ENCODE measurements around the gene KIAA0319L. TPM values are rescaled to one million over a fixed set of nuclear protein-coding genes. Genes with fewer than 3 reads are reported as not detected.

KIAA0319L gene
- total RNA-seq, 1 experiment from 2014 or later: 70.0 TPM

- CTCF ChIA-PET: interaction anchor here (5.2 kb wide), 1 partner anchor 87 kb away, joined by 64 read pairs; no protein-coding TSS in a partner anchor
- no peak for ATAC-seq
Measured at GRCh38 chr1:35539824-35540261, 17.4 kb downstream of the KIAA0319L start.

GRCh38 chr1:35539073-35539823 lies 18.0 kb downstream of the KIAA0319L start:
- Mint-ChIP-seq H3K36me3 (peaks cover 7% of the 10 kb centered on the region), H3K27ac (peak overlapping the region; percentile 51; the same call in 1 of the 2 replicates), H3K4me1 (peaks cover 52% of the 10 kb centered on the region), H3K4me3 (no peak overlapping the region), H3K9me3 (no peaks in the 10 kb centered on the region), H3K27me3 (ENCODE audit: low read depth) (no peaks in the 10 kb centered on the region)
- no peak for DNase-seq (ENCODE audit: low spot score)
- ChIA-PET CTCF (interaction anchor here (0.6 to 5.2 kb wide), 4 partner anchors 87 to 337 kb away, joined by 3 to 64 read pairs (median 3); no protein-coding TSS in a partner anchor), POLR2A (interaction anchor here (0.6 kb wide), 1 partner anchor 47 kb away, joined by 3 read pairs; no protein-coding TSS in a partner anchor)
- ATAC-seq: peak; percentile 34
- TF ChIP-seq ATF3 (CRISPR knock-in tag; conservative IDR thresholded peaks at IDR 0.05) (no peak), CTCF (IDR thresholded peaks at IDR 0.05) (no peak), NFE2L1 (CRISPR knock-in tag; IDR thresholded peaks at IDR 0.05) (no peak), NR2C2 (CRISPR knock-in tag; IDR thresholded peaks at IDR 0.05) (no peak)

More at GRCh38 chr1:35539824-35540261, 17.4 kb downstream of the KIAA0319L start:
- POLR2A ChIA-PET: no interaction called here
- Mint-ChIP-seq H3K9me3 (no peaks in the 10 kb centered on the region), H3K4me3 (no peak overlapping the region), H3K27ac (peak overlapping the region; percentile 51), H3K27me3 (ENCODE audit: low read depth) (no peaks in the 10 kb centered on the region), H3K4me1 (peaks cover 55% of the 10 kb centered on the region), H3K36me3 (peaks cover 7% of the 10 kb centered on the region)
- no peak for TF ChIP-seq ELF4 (CRISPR knock-in tag; IDR thresholded peaks at IDR 0.05; ENCODE audit: low read depth)
- no peak for TF ChIP-seq NR1H2 (CRISPR knock-in tag; IDR thresholded peaks at IDR 0.05)
- no peak for TF ChIP-seq AR (CRISPR knock-in tag; IDR thresholded peaks at IDR 0.05)
- TF ChIP-seq ATF1 (CRISPR knock-in tag; IDR thresholded peaks at IDR 0.05): no peak
- no peak for TF ChIP-seq IRF1 (CRISPR knock-in tag; IDR thresholded peaks at IDR 0.05)
- no peak for TF ChIP-seq ZNF671 (CRISPR knock-in tag; IDR thresholded peaks at IDR 0.05)
- TF ChIP-seq EMX1 (CRISPR knock-in tag; IDR thresholded peaks at IDR 0.05): no peak
- TF ChIP-seq SMAD4 (CRISPR knock-in tag; IDR thresholded peaks at IDR 0.05): no peak
- no peak for TF ChIP-seq E2F4 (CRISPR knock-in tag; IDR thresholded peaks at IDR 0.05; ENCODE audit: borderline replicate concordance, low read depth)
- TF ChIP-seq MAX (CRISPR knock-in tag; IDR thresholded peaks at IDR 0.05): no peak
- no peak for TF ChIP-seq CDX4 (CRISPR knock-in tag; IDR thresholded peaks at IDR 0.05; ENCODE audit: borderline replicate concordance)
- no peak for TF ChIP-seq USF2 (CRISPR knock-in tag; IDR thresholded peaks at IDR 0.05)
- TF ChIP-seq ZNF416 (CRISPR knock-in tag; IDR thresholded peaks at IDR 0.05): no peak
- no peak for DNase-seq (ENCODE audit: low spot score)
